ENCODE results near the gene BCL11B. TPM values are rescaled to one million over a fixed set of nuclear protein-coding genes. Genes with fewer than 3 reads are reported as not detected.

BCL11B gene
- total RNA-seq, 2 donors from 2014 or later, result 0.19 to 0.43 TPM

DNA sequence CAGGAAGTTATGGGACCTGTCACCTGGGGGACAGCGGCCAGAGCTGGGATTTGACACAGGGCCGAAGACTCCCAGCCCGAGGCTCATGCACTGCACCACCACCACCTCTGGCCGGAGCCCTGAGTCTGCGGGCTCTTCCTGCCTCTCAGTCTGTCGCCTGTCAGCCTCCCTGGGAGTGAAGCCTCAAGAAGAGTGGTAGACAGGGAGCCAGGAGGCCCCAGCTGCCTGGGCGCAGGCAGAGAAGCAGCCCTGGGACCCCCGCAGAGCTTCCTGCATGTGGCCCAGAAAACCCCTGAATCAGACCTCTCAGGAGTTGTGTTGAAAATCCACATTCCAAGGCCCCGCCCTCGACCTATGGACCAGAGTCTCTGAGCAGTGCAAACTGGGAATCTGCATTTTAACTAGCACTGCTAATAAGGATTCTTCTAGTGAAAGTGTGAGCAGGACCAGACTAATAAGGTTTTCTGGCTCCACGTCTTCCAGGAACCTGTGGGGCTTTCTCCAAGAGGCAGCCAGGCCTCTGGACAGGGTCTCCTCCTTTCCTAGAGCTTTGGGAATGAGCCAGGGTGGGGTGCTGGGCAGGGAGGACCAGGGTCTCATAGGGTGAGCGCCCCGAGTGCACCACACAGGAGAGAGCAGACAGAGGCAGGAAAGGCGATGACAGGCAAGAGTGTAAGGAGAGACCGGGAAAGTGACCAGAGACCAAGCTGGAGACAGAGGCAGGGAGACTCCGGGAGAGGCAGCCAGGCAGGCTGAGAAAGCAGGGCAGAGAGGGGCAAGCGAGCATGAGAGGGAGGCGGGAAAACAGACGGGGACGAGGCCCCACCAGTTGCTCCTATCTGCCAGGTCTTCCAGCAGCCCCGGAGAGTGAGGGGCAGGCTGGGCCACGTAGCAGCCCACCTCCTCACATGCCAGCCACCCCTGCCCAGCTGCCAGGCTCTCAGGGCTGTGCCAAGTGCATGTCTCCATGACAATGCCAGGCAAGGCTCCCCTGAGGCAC, 112.4 kb downstream of the BCL11B start:
- no peak for DNase-seq (ENCODE audit: low spot score)
- TF ChIP-seq, protein P1, sequence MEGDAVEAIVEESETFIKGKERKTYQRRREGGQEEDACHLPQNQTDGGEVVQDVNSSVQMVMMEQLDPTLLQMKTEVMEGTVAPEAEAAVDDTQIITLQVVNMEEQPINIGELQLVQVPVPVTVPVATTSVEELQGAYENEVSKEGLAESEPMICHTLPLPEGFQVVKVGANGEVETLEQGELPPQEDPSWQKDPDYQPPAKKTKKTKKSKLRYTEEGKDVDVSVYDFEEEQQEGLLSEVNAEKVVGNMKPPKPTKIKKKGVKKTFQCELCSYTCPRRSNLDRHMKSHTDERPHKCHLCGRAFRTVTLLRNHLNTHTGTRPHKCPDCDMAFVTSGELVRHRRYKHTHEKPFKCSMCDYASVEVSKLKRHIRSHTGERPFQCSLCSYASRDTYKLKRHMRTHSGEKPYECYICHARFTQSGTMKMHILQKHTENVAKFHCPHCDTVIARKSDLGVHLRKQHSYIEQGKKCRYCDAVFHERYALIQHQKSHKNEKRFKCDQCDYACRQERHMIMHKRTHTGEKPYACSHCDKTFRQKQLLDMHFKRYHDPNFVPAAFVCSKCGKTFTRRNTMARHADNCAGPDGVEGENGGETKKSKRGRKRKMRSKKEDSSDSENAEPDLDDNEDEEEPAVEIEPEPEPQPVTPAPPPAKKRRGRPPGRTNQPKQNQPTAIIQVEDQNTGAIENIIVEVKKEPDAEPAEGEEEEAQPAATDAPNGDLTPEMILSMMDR (IDR thresholded peaks at IDR 0.05), result no peak
- H3K36me3 ChIP-seq, result no peaks in the 10 kb centered on the region
- H3K4me1 ChIP-seq, result no peaks in the 10 kb centered on the region
- no peak overlapping the region for H3K27ac ChIP-seq
- H3K27me3 ChIP-seq, result no peaks in the 10 kb centered on the region
- H3K4me3 ChIP-seq, result no peak overlapping the region
- no peaks in the 10 kb centered on the region for H3K9me3 ChIP-seq

DNA sequence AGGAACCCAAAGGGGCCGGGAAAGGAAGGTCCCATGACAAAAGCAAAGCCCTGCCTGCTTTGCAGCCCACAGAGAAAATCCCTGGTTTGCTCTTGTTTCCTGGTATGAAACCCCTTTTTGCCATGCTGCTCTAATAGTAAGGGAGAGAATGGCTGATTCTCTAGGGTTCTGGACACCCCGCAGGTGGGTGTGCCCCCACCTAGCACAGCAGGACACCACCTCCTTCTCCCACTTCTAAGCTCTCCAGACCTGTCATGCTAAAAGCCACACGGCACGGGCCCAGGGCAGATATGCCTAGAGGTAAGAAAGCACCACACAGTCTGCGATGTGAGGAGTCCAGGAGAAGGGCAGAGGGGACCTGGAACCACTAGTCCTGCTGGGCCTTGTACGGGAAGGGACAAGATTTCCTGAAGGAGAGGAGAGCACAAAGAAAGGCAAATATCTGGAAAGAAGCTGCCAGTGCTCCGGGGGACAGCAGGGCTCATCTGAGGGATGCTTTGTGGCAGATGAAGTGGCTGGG, 113.3 kb downstream of the BCL11B start:
- H3K27ac ChIP-seq, result no peak overlapping the region
- TF ChIP-seq, protein P1 (IDR thresholded peaks at IDR 0.05), result no peak
- H3K9me3 ChIP-seq, result no peaks in the 10 kb centered on the region
- no peaks in the 10 kb centered on the region for H3K4me1 ChIP-seq
- no peaks in the 10 kb centered on the region for H3K36me3 ChIP-seq
- H3K27me3 ChIP-seq, result no peaks in the 10 kb centered on the region
- H3K4me3 ChIP-seq, result no peak overlapping the region
- no peak for DNase-seq (ENCODE audit: low spot score)

GRCh38 chr14:99158150-99158549, 113.8 kb downstream of the BCL11B start:
- no peaks in the 10 kb centered on the region for H3K4me1 ChIP-seq
- no peaks in the 10 kb centered on the region for H3K9me3 ChIP-seq
- TF ChIP-seq, protein P1 (IDR thresholded peaks at IDR 0.05), result no peak
- DNase-seq (ENCODE audit: low spot score), result no peak
- H3K4me3 ChIP-seq, result no peak overlapping the region
- H3K36me3 ChIP-seq, result no peaks in the 10 kb centered on the region
- no peak overlapping the region for H3K27ac ChIP-seq
- H3K27me3 ChIP-seq, result no peaks in the 10 kb centered on the region

- H3K27me3 ChIP-seq, result no peaks in the 10 kb centered on the region
- TF ChIP-seq, protein P1 (IDR thresholded peaks at IDR 0.05), result no peak
Observed at GRCh38 chr14:99157676-99158075, 114.3 kb downstream of the BCL11B start.

DNA sequence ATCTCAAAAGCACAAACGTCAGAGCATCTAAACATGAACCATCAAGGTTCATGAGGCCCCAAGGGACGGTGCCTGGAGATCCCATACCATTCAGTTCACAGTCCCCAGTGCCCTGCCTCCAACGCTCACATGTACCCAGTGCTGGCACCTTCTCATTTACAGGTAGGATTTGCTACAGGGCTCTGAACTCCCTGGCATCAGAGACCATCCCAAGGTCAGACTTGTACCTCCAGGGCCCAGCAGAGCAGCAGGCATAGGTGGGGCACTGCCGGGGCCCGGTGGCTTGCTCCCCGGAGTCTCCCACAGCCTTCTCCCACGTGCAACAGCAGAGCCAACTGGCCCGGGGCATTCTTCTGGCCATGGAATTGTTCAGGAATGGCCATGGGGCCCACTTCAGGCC, 114.8 kb downstream of the BCL11B start:
- Histone ChIP-seq H3K27ac (no peak overlapping the region), H3K4me1 (no peaks in the 10 kb centered on the region), H3K9me3 (no peaks in the 10 kb centered on the region), H3K4me3 (no peak overlapping the region), H3K36me3 (no peaks in the 10 kb centered on the region), H3K27me3 (no peaks in the 10 kb centered on the region)
- DNase-seq (ENCODE audit: low spot score), result no peak
- TF ChIP-seq, protein P1 (IDR thresholded peaks at IDR 0.05), result no peak

More at GRCh38 chr14:99157676-99158075, 114.3 kb downstream of the BCL11B start:
- Histone ChIP-seq H3K27ac (no peak overlapping the region), H3K36me3 (no peaks in the 10 kb centered on the region), H3K9me3 (no peaks in the 10 kb centered on the region), H3K4me3 (no peak overlapping the region), H3K4me1 (no peaks in the 10 kb centered on the region)
- DNase-seq (ENCODE audit: low spot score), result no peak

All from right atrium auricular region (tissue), 2 donors.